Progenitor cell of endocrine pancreas (in vitro differentiated cells): ENCODE measurements around the gene CHPT1. TPM values are rescaled to one million over a fixed set of nuclear protein-coding genes. Genes with fewer than 3 reads are reported as not detected.

Experiments
- DNase-seq: peaks from one replicate; pipeline ENCODE4 v3.0.0; 2021; ENCODE audit warnings: low spot score; ENCODE audit not compliant: unreplicated experiment
- H3K27ac Mint-ChIP-seq: 2 replicates; pipeline ENCODE4 v1.8.0; 2021; ENCODE audit warnings: mild to moderate bottlenecking, moderate library complexity, mixed read lengths
- H3K27me3 Mint-ChIP-seq: 2 replicates; pipeline ENCODE4 v1.8.0; 2021; ENCODE audit warnings: mixed read lengths
- H3K36me3 Mint-ChIP-seq: 2 replicates; pipeline ENCODE4 v1.8.0; 2022; ENCODE audit warnings: mixed read lengths; ENCODE audit not compliant: insufficient read depth
- H3K4me1 Mint-ChIP-seq: 2 replicates; pipeline ENCODE4 v1.8.0; 2021; ENCODE audit warnings: low read depth, mixed read lengths
- H3K4me3 Mint-ChIP-seq: 2 replicates; pipeline ENCODE4 v1.8.0; 2021; ENCODE audit warnings: low read depth, mild to moderate bottlenecking, moderate library complexity, mixed read lengths
- H3K9me3 Mint-ChIP-seq: 2 replicates; pipeline ENCODE4 v1.8.0; 2021; ENCODE audit warnings: low read depth, mixed read lengths
- total RNA-seq: library from RNA; stranded (reverse); gene quantifications from 2 replicates; pipeline ENCODE4 v1.2.1, GENCODE V29; 2021
- TF ChIP-seq, protein P1 (sequence below): fragments of 200-600 bp; sonication (generic); IDR thresholded peaks from one replicate; pipeline ENCODE4 v1.5.0; 2021; ENCODE audit warnings: antibody characterized with exemption, mild to moderate bottlenecking; ENCODE audit not compliant: unreplicated experiment

Gene CHPT1
- total RNA-seq, 1 donor from 2014 or later: 15.2 TPM

DNA sequence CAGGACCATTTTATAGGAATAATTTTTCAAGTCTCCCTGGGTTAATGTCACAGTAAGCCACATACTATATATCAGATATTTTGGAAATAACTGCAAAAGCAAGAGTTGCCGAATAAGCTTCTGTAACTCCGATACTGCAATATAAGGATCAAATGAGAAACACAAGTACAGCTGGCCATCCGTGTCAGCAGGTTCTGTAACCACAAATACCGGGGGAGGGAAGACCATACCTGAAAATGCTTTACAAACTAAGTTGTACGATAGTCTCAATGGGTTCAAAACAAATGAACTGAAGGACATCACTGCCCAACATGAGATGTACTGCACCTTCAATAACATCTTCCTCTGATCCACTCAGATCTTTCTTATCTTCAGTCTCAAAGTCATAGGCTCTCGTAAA lies 40.0 kb downstream of the CHPT1 start:
- Mint-ChIP-seq H3K36me3 (peaks cover 12% of the 10 kb centered on the region), H3K4me3 (no peak overlapping the region), H3K9me3 (no peaks in the 10 kb centered on the region), H3K4me1 (no peaks in the 10 kb centered on the region), H3K27me3 (no peaks in the 10 kb centered on the region), H3K27ac (no peak overlapping the region)
- no peak for DNase-seq
- TF ChIP-seq, protein P1, sequence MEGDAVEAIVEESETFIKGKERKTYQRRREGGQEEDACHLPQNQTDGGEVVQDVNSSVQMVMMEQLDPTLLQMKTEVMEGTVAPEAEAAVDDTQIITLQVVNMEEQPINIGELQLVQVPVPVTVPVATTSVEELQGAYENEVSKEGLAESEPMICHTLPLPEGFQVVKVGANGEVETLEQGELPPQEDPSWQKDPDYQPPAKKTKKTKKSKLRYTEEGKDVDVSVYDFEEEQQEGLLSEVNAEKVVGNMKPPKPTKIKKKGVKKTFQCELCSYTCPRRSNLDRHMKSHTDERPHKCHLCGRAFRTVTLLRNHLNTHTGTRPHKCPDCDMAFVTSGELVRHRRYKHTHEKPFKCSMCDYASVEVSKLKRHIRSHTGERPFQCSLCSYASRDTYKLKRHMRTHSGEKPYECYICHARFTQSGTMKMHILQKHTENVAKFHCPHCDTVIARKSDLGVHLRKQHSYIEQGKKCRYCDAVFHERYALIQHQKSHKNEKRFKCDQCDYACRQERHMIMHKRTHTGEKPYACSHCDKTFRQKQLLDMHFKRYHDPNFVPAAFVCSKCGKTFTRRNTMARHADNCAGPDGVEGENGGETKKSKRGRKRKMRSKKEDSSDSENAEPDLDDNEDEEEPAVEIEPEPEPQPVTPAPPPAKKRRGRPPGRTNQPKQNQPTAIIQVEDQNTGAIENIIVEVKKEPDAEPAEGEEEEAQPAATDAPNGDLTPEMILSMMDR: no peak

DNA sequence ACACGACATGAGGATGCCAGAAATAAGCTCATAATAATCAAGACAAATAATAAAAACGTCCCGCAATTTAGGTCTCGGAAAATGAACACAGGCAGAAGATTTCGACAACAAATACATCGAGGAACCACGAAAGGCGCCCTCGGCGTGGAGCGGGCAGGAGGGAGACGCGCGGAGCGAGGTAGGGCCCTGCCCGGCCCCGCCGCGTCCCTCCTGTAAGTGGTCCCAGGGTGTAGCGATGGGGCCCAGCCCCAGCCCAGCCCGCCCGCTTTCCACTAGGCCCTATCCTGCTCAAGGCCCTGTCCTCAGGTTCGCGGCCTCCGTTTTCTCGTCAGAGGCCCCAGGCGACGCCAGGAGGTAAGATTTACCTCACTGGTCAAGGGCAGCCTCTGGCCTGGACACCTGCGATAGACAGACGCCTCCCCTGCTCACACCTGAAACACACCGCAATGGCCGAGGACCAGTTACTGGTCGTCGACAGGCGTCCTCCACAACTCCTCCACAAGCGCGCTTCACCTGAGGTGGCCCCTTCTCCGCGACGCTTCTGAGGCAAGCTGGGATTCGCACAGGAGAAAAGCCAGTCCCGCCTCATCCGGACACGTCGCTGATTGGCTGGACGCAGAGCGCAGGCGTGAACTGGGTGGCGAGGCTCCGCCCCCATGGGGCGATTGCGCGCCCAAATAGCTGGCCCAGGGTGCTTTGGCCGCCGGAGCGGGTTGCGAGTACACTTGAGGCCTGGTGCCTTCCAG lies 41.7 kb downstream of the CHPT1 start, which contains the start of gene SYCP3:
SYCP3 (minus strand) TSS at position 543 of the 746 bp plus-strand sequence. CDS start 1,527 bp downstream, outside the sequence.
- no peak within 1 kb of the TSS for H3K27ac Mint-ChIP-seq
- TF ChIP-seq, protein P1: no peak
- no peak within 1 kb of the TSS for H3K4me3 Mint-ChIP-seq
- peaks cover 16% of the 10 kb centered on the region for H3K36me3 Mint-ChIP-seq
- H3K4me1 Mint-ChIP-seq: no peaks in the 10 kb centered on the region
- no peaks in the 10 kb centered on the region for H3K9me3 Mint-ChIP-seq
- no peaks in the 10 kb centered on the region for H3K27me3 Mint-ChIP-seq
- no peak for DNase-seq

GRCh38 chr12:101740566-101740965 lies 43.1 kb downstream of the CHPT1 start:
- TF ChIP-seq, protein P1: no peak
- DNase-seq: no peak
- no peaks in the 10 kb centered on the region for H3K4me1 Mint-ChIP-seq
- H3K27me3 Mint-ChIP-seq: no peaks in the 10 kb centered on the region
- H3K36me3 Mint-ChIP-seq: peaks cover 18% of the 10 kb centered on the region
- H3K27ac Mint-ChIP-seq: no peak overlapping the region
- no peak overlapping the region for H3K4me3 Mint-ChIP-seq
- H3K9me3 Mint-ChIP-seq: no peaks in the 10 kb centered on the region

DNA sequence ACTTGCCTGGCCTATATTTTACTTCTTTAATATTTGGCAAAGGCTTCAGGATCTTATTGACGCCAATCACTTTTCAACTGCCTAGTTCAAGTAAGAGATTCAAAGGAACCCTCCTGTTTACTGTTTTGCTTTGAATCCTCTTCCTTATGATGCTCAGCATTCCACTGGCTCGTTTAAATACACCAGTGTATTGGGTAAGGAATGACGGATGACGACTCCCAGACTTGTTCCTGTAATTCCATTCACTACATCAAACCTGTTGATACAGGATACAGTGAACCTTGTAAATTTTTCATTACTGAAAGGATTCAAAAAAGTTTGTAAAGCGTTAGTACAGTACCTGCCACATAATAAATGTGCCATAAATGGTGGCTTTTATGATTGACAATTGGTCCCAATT lies 43.5 kb downstream of the CHPT1 start:
- Mint-ChIP-seq H3K27ac (no peak overlapping the region), H3K4me3 (no peak overlapping the region), H3K9me3 (no peaks in the 10 kb centered on the region), H3K27me3 (no peaks in the 10 kb centered on the region), H3K4me1 (no peaks in the 10 kb centered on the region), H3K36me3 (peaks cover 19% of the 10 kb centered on the region)
- TF ChIP-seq, protein P1: no peak
- DNase-seq: no peak

DNA sequence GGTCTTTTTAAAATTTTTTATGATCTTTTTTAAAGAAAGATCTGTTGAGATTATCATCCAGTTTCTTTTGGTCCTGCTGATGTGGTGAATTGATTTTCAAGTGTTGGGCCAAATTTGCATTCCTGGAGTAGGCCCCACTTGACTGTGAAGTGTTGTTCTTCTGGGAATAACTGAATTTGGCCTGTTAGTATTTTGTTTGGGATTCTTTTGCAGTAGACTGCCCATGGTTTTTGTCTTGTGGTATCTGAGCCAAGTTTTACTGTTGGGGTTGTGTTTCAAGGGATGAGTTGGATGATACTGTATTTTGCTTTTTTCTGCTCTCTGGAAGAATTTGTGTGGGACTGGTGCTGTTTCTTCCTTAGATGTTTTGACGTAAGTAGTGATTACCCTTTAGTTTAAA lies 45.8 kb downstream of the CHPT1 start:
- Mint-ChIP-seq H3K27me3 (no peaks in the 10 kb centered on the region), H3K9me3 (no peaks in the 10 kb centered on the region), H3K36me3 (peaks cover 16% of the 10 kb centered on the region), H3K4me1 (peaks cover 4% of the 10 kb centered on the region), H3K4me3 (no peak overlapping the region), H3K27ac (peak overlapping the region; percentile 25)
- DNase-seq: no peak
- TF ChIP-seq, protein P1: no peak
